HL-60 (cell line): Measurements from ENCODE around the gene SLC6A6.
A peak's percentile ranks its signal among the peaks of the same experiment; 100 is the strongest.

Experiments used
- CTCF ChIP-seq: IDR thresholded peaks from one replicate; pipeline ENCODE4 v1.5.1; 2011; ENCODE audit warnings: low read length, control low read depth, inconsistent platforms; ENCODE audit not compliant: insufficient read depth
- GABPA ChIP-seq: IDR thresholded peaks from 2 replicates; pipeline ENCODE4 v1.6.1; 2012; ENCODE audit warnings: low read depth
- POLR2AphosphoS5 ChIP-seq: IDR thresholded peaks from 2 replicates; pipeline ENCODE4 v1.6.1; 2012; ENCODE audit warnings: low read depth
- REST ChIP-seq: IDR thresholded peaks from 2 replicates; pipeline ENCODE4 v1.6.1; 2012; ENCODE audit warnings: low read depth; ENCODE audit not compliant: insufficient replicate concordance

- no peak for TF ChIP-seq CTCF
- no peak for TF ChIP-seq REST
- TF ChIP-seq POLR2AphosphoS5: peak; percentile 63; the same call in 1 of the 2 replicates
- TF ChIP-seq GABPA: no peak
These were observed 11.4 kb upstream of the SLC6A6 start for GRCh38 chr3:14391033-14391432.
